Measurements from ENCODE around the gene PSKH1. TPM values are rescaled to one million over a fixed set of nuclear protein-coding genes. Genes with fewer than 3 reads are reported as not detected.

PSKH1 gene
- total RNA-seq, 1 donor from 2014 or later: 45.0 TPM

DNA sequence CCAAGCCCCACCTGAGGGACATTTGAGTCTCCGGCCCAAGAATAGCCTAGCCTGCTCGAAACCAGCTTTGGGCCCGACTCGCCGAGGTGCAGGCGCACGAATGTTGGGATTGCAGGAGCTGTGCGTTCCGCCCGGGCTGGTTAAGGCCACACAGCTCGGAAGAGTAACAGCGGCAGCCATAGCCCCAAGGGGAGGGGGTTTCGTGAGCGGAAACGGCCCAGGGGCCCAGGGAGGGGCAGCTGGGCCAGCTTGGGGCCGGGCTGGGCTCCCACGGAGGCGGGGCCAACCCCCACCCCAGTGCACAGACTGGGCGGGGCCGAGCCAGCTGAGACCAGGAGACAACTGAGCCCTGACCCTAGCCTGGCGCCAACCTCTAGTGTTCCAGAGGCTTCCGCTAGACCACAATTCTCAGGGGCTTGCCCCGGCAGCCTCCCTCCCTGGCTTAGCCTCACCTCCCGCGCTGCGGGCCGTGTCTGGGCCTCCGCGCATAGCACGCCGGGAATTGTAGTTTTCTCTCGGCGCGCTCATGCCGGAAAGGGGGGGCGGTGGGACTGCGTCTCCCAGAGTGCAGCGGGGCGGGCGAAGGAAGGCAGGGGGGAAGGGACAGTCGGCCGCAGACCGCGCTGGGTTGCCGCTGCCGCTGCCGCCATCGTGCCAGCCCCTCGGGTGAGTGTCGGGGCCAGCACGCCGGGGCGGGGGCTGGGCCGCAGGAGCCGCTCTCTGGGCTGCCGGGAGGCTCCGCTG is 46.6 kb upstream of the PSKH1 start, which contains the start of gene NUTF2:
Gene NUTF2, plus strand, starts transcription at position 614 of the 744 bp plus-strand sequence. CDS start 18,198 bp downstream, outside the sequence.
- Mint-ChIP-seq H3K9me3 (ENCODE audit: low read depth) (no peaks in the 10 kb centered on the region), H3K4me3 (ENCODE audit: low read depth) (peak within 1 kb of the TSS; percentile 90), H3K36me3 (ENCODE audit: insufficient read depth) (peaks cover 1% of the 10 kb centered on the region), H3K27ac (peak within 1 kb of the TSS; percentile 98), H3K4me1 (ENCODE audit: low read depth) (peaks cover 41% of the 10 kb centered on the region), H3K27me3 (no peaks in the 10 kb centered on the region)
- DNase-seq (ENCODE audit: low spot score, unreplicated experiment): peak; percentile 97
- TF ChIP-seq, protein P1, sequence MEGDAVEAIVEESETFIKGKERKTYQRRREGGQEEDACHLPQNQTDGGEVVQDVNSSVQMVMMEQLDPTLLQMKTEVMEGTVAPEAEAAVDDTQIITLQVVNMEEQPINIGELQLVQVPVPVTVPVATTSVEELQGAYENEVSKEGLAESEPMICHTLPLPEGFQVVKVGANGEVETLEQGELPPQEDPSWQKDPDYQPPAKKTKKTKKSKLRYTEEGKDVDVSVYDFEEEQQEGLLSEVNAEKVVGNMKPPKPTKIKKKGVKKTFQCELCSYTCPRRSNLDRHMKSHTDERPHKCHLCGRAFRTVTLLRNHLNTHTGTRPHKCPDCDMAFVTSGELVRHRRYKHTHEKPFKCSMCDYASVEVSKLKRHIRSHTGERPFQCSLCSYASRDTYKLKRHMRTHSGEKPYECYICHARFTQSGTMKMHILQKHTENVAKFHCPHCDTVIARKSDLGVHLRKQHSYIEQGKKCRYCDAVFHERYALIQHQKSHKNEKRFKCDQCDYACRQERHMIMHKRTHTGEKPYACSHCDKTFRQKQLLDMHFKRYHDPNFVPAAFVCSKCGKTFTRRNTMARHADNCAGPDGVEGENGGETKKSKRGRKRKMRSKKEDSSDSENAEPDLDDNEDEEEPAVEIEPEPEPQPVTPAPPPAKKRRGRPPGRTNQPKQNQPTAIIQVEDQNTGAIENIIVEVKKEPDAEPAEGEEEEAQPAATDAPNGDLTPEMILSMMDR (IDR thresholded peaks at IDR 0.05; ENCODE audit: unreplicated experiment): no peak

DNA sequence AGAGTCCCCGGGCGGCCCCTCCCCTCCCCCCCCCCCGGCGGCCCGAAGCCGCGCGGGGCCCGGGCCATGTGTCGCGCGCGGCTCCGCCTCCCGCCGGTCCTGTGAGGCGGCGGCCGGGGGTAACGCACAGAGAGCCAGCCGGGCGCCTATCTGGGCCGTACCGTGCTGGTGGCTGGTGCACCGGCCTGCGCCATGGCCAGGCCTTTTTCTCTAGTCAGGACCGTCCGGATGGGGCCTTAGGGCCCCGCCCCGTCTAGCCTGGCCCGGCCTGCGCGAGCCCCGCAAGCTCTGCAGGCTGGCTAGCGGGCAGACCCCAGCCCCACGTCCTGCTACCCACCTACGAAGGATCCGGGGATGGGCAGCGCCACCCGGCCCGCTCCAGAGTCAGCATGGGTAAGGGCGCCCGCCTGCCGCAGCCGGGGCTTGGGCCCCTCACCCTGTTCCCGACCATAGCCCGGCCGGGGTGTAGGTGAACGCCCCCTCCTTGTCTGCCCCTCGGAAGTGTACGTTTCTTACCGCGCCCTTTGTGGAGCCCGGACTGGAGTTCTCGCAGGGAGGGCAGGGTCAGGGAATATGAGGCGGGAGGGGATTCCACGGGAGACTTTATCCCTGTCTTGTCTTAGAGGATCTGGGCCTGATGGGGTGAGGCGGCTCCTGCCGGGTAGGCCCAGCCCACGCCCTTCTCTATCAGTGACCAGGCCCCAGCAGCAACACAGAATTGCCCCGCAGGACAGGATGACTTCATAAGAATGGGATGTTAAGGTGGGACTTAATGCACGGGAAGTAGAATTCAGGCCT is 45.8 kb upstream of the PSKH1 start, which contains the start of gene CENPT:
Gene CENPT, minus strand, starts transcription at position 630 of the 798 bp plus-strand sequence. CDS start 13,834 bp downstream, outside the sequence.
- no peaks in the 10 kb centered on the region for H3K9me3 Mint-ChIP-seq (ENCODE audit: low read depth)
- TF ChIP-seq, protein P1 (IDR thresholded peaks at IDR 0.05; ENCODE audit: unreplicated experiment): no peak
- H3K4me1 Mint-ChIP-seq (ENCODE audit: low read depth): peaks cover 40% of the 10 kb centered on the region
- H3K4me3 Mint-ChIP-seq (ENCODE audit: low read depth): peak within 1 kb of the TSS; percentile 90
- peaks cover 1% of the 10 kb centered on the region for H3K36me3 Mint-ChIP-seq (ENCODE audit: insufficient read depth)
- H3K27ac Mint-ChIP-seq: peak within 1 kb of the TSS; percentile 98
- no peak for DNase-seq (ENCODE audit: low spot score, unreplicated experiment)
- H3K27me3 Mint-ChIP-seq: no peaks in the 10 kb centered on the region

DNA sequence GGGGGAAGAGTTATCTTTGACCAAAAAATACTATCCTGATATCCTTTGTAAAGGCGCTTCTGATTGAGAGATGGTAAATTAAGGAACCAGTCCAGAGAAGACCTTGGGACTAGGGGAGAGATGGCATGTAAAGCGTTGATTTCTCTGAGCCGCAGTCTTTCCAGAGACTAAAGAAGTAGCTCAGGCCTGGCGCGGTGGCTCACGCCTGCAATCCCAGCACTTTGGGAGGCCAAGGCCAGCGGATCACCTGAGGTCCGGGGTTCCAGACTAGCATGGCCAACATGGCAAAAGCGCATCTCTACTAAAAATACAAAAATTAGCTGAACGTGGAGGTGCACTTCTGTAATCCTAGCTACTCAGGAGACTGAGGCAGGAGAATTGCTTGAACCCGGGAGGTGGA is 44.9 kb upstream of the PSKH1 start:
- DNase-seq (ENCODE audit: low spot score, unreplicated experiment): no peak
- peaks cover 37% of the 10 kb centered on the region for H3K4me1 Mint-ChIP-seq (ENCODE audit: low read depth)
- peak overlapping the region; percentile 98 for H3K27ac Mint-ChIP-seq
- peaks cover 1% of the 10 kb centered on the region for H3K36me3 Mint-ChIP-seq (ENCODE audit: insufficient read depth)
- H3K4me3 Mint-ChIP-seq (ENCODE audit: low read depth): peak overlapping the region; percentile 90
- TF ChIP-seq, protein P1 (IDR thresholded peaks at IDR 0.05; ENCODE audit: unreplicated experiment): no peak
- H3K9me3 Mint-ChIP-seq (ENCODE audit: low read depth): no peaks in the 10 kb centered on the region
- H3K27me3 Mint-ChIP-seq: no peaks in the 10 kb centered on the region

DNA sequence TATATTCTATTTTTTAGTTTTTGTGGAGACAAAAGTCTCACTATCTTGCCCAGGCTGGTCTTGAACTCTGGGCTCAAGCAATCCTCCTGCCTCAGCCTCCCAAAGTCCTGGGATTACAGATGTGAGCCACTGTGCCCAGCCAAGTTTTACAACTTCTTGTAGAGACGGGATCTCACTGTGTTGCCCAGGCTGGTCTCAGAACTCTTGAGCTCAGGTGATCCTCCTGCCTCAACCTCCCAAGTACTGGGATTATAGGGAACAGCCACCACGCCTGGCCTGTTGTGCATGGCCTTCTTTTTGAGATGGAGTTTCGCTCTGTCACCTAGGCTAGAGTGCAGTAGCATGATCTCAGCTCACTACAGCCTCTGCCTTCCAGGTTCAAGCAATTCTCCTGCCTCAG is 39.4 kb upstream of the PSKH1 start:
- peaks cover 8% of the 10 kb centered on the region for H3K36me3 Mint-ChIP-seq (ENCODE audit: insufficient read depth)
- H3K4me1 Mint-ChIP-seq (ENCODE audit: low read depth): peaks cover 33% of the 10 kb centered on the region
- no peaks in the 10 kb centered on the region for H3K9me3 Mint-ChIP-seq (ENCODE audit: low read depth)
- TF ChIP-seq, protein P1 (IDR thresholded peaks at IDR 0.05; ENCODE audit: unreplicated experiment): no peak
- H3K27ac Mint-ChIP-seq: no peak overlapping the region
- no peak for DNase-seq (ENCODE audit: low spot score, unreplicated experiment)
- H3K4me3 Mint-ChIP-seq (ENCODE audit: low read depth): no peak overlapping the region
- H3K27me3 Mint-ChIP-seq: no peaks in the 10 kb centered on the region

DNA sequence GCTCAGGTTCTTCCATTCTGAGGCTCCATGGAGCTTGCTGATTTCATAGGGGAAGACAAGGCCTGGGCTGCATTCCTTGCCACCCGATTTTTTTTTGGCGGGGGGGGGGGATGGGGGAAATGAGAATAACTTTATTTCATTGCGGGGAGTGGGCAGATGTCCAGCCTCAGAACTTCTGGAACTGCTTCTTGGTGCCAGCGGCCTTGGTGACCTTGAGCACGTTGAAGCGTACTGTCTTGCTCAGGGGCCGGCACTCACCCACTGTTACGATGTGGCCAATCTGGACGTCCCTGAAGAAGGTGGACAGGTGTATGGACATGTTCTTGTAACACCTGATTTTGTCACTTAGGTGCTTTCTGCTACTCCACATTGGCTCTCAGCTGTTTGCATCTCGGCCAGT is 37.3 kb upstream of the PSKH1 start:
- no peak overlapping the region for H3K4me3 Mint-ChIP-seq (ENCODE audit: low read depth)
- no peak for DNase-seq (ENCODE audit: low spot score, unreplicated experiment)
- H3K27ac Mint-ChIP-seq: peak overlapping the region; percentile 85
- peaks cover 7% of the 10 kb centered on the region for H3K36me3 Mint-ChIP-seq (ENCODE audit: insufficient read depth)
- H3K9me3 Mint-ChIP-seq (ENCODE audit: low read depth): no peaks in the 10 kb centered on the region
- H3K4me1 Mint-ChIP-seq (ENCODE audit: low read depth): peaks cover 29% of the 10 kb centered on the region
- H3K27me3 Mint-ChIP-seq: no peaks in the 10 kb centered on the region
- TF ChIP-seq, protein P1 (IDR thresholded peaks at IDR 0.05; ENCODE audit: unreplicated experiment): no peak
